Fibroblast of lung (primary cell): ENCODE results near the gene TNFAIP8L1. TPM values are rescaled to one million over a fixed set of nuclear protein-coding genes. Genes with fewer than 3 reads are reported as not detected.

Source experiments
- DNase-seq, 2 donors: peaks; one replicate each; pipeline versions ENCODE4 v3.0.0 to v3.0.0-alpha.2; 2010; ENCODE audit warnings: low read depth in 2 of 2
- H2AFZ ChIP-seq: 2 replicates; pipeline ENCODE4 v1.5.1; 2012; ENCODE audit warnings: low read length, control low read depth, inconsistent platforms
- H3K27ac ChIP-seq: 2 replicates; pipeline ENCODE4 v1.5.1; 2011; ENCODE audit warnings: low read length, control low read depth; ENCODE audit not compliant: insufficient read depth
- H3K27me3 ChIP-seq: 2 replicates; pipeline ENCODE4 v1.5.1; 2011; ENCODE audit warnings: mild to moderate bottlenecking, low read length; ENCODE audit not compliant: control insufficient read depth, insufficient read depth
- H3K36me3 ChIP-seq: 2 replicates; pipeline ENCODE4 v1.5.1; 2011; ENCODE audit warnings: low read length; ENCODE audit not compliant: control insufficient read depth, insufficient read depth
- H3K4me1 ChIP-seq: 2 replicates; pipeline ENCODE4 v1.5.1; 2011; ENCODE audit warnings: low read length; ENCODE audit not compliant: control insufficient read depth, insufficient read depth; ENCODE audit errors: extremely low read depth
- H3K4me2 ChIP-seq: 2 replicates; pipeline ENCODE4 v1.5.1; 2011; ENCODE audit warnings: low read length, control low read depth; ENCODE audit not compliant: insufficient read depth; ENCODE audit errors: extremely low read depth
- H3K4me3 ChIP-seq, 4 experiments: fragments of 200-600 bp in 1 of 4; sonication (generic) in 1 of 4; replicated peaks in 1 of 4; 2 replicates each; pipeline ENCODE4 v1.5.1; 2011 to 2016; ENCODE audit warnings: low read length in 4 of 4, low read depth in 3 of 4, mild to moderate bottlenecking in 3 of 4, control low read depth in 2 of 4, inconsistent platforms in 1 of 4, mixed read lengths in 1 of 4; ENCODE audit not compliant: insufficient read depth in 1 of 4; ENCODE audit errors: control extremely low read depth in 1 of 4
- H3K79me2 ChIP-seq: 2 replicates; pipeline ENCODE4 v1.5.1; 2012; ENCODE audit warnings: mild to moderate bottlenecking, low read length, inconsistent platforms; ENCODE audit not compliant: control insufficient read depth, insufficient read depth
- H3K9ac ChIP-seq: 2 replicates; pipeline ENCODE4 v1.5.1; 2011; ENCODE audit warnings: mild to moderate bottlenecking, low read length, control low read depth; ENCODE audit not compliant: insufficient read depth
- H3K9me3 ChIP-seq: 2 replicates; pipeline ENCODE4 v1.5.1; 2012; ENCODE audit warnings: low read depth, low read length; ENCODE audit not compliant: control insufficient read depth, insufficient read depth
- H4K20me1 ChIP-seq: 2 replicates; pipeline ENCODE4 v1.5.1; 2011; ENCODE audit warnings: low read length; ENCODE audit not compliant: control insufficient read depth, insufficient read depth; ENCODE audit errors: extremely low read depth
- CTCF ChIP-seq, 2 donors: IDR thresholded peaks in 1 of 2; conservative IDR thresholded peaks in 1 of 2; 1 replicate in 1 of 2; 2 replicates in 1 of 2; pipeline ENCODE4 v1.5.1; 2011 to 2012; ENCODE audit warnings: low read length in 2 of 2, control low read depth in 1 of 2, inconsistent platforms in 1 of 2, low read depth in 1 of 2, mild to moderate bottlenecking in 1 of 2
- EZH2 ChIP-seq: IDR thresholded peaks from 2 replicates; pipeline ENCODE4 v1.5.1; 2012; ENCODE audit warnings: low read length, control low read depth, mild to moderate bottlenecking; ENCODE audit errors: missing control alignments
- polyA plus RNA-seq, 2 donors: library from polyadenylated mRNA; depleted of rRNA in 1 of 2; stranded (reverse) in 1 of 2; unstranded in 1 of 2; fragments of >200 nt; gene quantifications; 2 replicates each; pipeline ENCODE4 v1.2.1, GENCODE V29; 2011 to 2012; ENCODE audit warnings: missing spikeins in 1 of 2
- total RNA-seq: library from RNA; depleted of rRNA; stranded (reverse); fragments of >200 nt; gene quantifications from 2 replicates; pipeline ENCODE4 v1.2.1, GENCODE V29; 2014

TNFAIP8L1 gene
- total and polyA plus RNA-seq, 2 donors (not counting 1 experiment from before 2014, with no cell fraction given): 2.3 to 4.0 TPM

- no peaks in the 10 kb centered on the region for H4K20me1 ChIP-seq
- no peaks in the 10 kb centered on the region for H3K9me3 ChIP-seq
- TF ChIP-seq CTCF (conservative IDR thresholded peaks at IDR 0.05 in 1 of 2, IDR thresholded peaks at IDR 0.05 in 1 of 2; ENCODE audit: low read depth in 1 of 2, low read length in 2 of 2) (no peak), EZH2 (no peak)
- H3K27ac ChIP-seq: no peak overlapping the region
- no peaks in the 10 kb centered on the region for H3K27me3 ChIP-seq
- H3K4me2 ChIP-seq: no peak overlapping the region
- H2AFZ ChIP-seq: no peak overlapping the region
- no peak overlapping the region for H3K4me3 ChIP-seq
- peaks cover 45% of the 10 kb centered on the region for H3K36me3 ChIP-seq
- H3K4me1 ChIP-seq: no peaks in the 10 kb centered on the region
- no peaks in the 10 kb centered on the region for H3K79me2 ChIP-seq
- H3K9ac ChIP-seq: no peak overlapping the region
- DNase-seq: no peak
Measured at GRCh38 chr19:4688587-4688986, 49.3 kb downstream of the TNFAIP8L1 start.

DNA sequence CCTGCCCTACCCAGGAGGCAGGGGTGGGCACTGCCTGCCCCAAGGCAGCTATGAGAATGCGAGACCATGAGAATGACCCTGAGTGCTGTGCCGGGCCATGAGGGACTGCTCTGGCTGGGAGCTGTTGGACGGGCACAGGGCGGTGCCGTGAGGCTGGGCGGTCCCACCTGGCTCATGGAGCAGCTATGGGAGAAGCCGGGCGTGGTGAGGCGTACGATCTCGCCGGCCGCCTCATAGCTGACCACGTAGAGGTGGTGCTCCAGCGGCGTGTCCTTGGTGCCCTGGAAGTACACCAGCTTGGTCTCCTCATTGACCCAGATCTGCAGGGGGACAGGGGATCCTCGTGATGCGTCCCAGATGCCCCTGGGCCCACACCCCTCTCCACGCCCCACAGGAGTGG lies 50.1 kb downstream of the TNFAIP8L1 start:
- Histone ChIP-seq H3K4me1 (no peaks in the 10 kb centered on the region), H3K27ac (no peak overlapping the region), H3K36me3 (peaks cover 49% of the 10 kb centered on the region), H3K9me3 (no peaks in the 10 kb centered on the region), H3K27me3 (no peaks in the 10 kb centered on the region), H2AFZ (no peak overlapping the region), H3K4me2 (no peak overlapping the region), H3K4me3 (no peak overlapping the region), H4K20me1 (no peaks in the 10 kb centered on the region), H3K9ac (no peak overlapping the region), H3K79me2 (no peaks in the 10 kb centered on the region)
- DNase-seq: no peak
- no peak for TF ChIP-seq CTCF (conservative IDR thresholded peaks at IDR 0.05 in 1 of 2, IDR thresholded peaks at IDR 0.05 in 1 of 2; ENCODE audit: low read depth in 1 of 2, low read length in 2 of 2)
- TF ChIP-seq EZH2: no peak

GRCh38 chr19:4690361-4690760 lies 51.0 kb downstream of the TNFAIP8L1 start:
- Histone ChIP-seq H3K27ac (no peak overlapping the region), H2AFZ (no peak overlapping the region), H3K79me2 (no peaks in the 10 kb centered on the region), H3K27me3 (no peaks in the 10 kb centered on the region), H3K36me3 (peaks cover 49% of the 10 kb centered on the region), H3K4me1 (no peaks in the 10 kb centered on the region), H4K20me1 (no peaks in the 10 kb centered on the region), H3K9me3 (no peaks in the 10 kb centered on the region), H3K4me2 (no peak overlapping the region), H3K4me3 (no peak overlapping the region), H3K9ac (no peak overlapping the region)
- TF ChIP-seq CTCF (conservative IDR thresholded peaks at IDR 0.05 in 1 of 2, IDR thresholded peaks at IDR 0.05 in 1 of 2; ENCODE audit: low read depth in 1 of 2, low read length in 2 of 2): no peak
- TF ChIP-seq EZH2: no peak
- DNase-seq: no peak
